WERI-Rb-1 (cell line): ENCODE measurements around the gene TIMMDC1.

Source experiments
- DNase-seq: peaks from one replicate; pipeline ENCODE4 v3.0.0-alpha.2; 2020
- H3K27ac ChIP-seq: fragments of 250-450 bp; sonication (Bioruptor Pico); 2 replicates; pipeline ENCODE4 v1.5.1; 2020; ENCODE audit warnings: mild to moderate bottlenecking, moderate library complexity
- H3K27me3 ChIP-seq: fragments of 250-450 bp; sonication (Bioruptor Pico); 2 replicates; pipeline ENCODE4 v1.5.1; 2021; ENCODE audit warnings: mild to moderate bottlenecking, low read depth, moderate library complexity; ENCODE audit not compliant: insufficient read depth, severe bottlenecking
- H3K36me3 ChIP-seq: fragments of 250-450 bp; sonication (Bioruptor Pico); 2 replicates; pipeline ENCODE4 v1.5.1; 2020; ENCODE audit warnings: mild to moderate bottlenecking, moderate library complexity
- H3K4me3 ChIP-seq: 2 replicates; pipeline ENCODE4 v1.5.1; 2011; ENCODE audit warnings: low read depth, mild to moderate bottlenecking, control low read depth, low read length
- H3K9me3 ChIP-seq: fragments of 250-450 bp; sonication (Bioruptor Pico); 2 replicates; pipeline ENCODE4 v1.5.1; 2021; ENCODE audit warnings: mild to moderate bottlenecking, moderate library complexity; ENCODE audit not compliant: severe bottlenecking
- TF ChIP-seq, protein P1 (sequence below): IDR thresholded peaks from 2 replicates; pipeline ENCODE4 v1.5.1; 2011; ENCODE audit warnings: low read depth, mild to moderate bottlenecking, control low read depth, inconsistent platforms, low read length

TIMMDC1 gene

DNA sequence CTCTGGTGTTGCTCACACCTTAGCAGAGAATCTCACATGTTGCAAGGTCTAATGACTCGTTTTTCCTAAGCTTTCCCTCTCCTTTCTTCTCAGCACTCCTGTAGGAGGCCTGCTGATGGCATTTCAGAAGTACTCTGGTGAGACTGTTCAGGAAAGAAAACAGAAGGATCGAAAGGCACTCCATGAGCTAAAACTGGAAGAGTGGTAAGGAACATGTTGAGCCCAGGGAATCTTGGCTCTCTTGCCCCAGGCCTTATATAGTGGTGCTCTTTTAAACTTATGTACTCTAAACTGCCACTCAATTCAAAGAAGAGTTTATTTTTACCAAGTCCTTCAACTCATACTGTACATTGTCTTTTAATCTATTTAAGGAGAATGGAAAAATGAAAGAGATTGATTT, 18.8 kb downstream of the TIMMDC1 start:
- peaks cover 40% of the 10 kb centered on the region for H3K36me3 ChIP-seq
- H3K9me3 ChIP-seq, result peaks cover 6% of the 10 kb centered on the region
- no peak overlapping the region for H3K4me3 ChIP-seq
- TF ChIP-seq, protein P1, sequence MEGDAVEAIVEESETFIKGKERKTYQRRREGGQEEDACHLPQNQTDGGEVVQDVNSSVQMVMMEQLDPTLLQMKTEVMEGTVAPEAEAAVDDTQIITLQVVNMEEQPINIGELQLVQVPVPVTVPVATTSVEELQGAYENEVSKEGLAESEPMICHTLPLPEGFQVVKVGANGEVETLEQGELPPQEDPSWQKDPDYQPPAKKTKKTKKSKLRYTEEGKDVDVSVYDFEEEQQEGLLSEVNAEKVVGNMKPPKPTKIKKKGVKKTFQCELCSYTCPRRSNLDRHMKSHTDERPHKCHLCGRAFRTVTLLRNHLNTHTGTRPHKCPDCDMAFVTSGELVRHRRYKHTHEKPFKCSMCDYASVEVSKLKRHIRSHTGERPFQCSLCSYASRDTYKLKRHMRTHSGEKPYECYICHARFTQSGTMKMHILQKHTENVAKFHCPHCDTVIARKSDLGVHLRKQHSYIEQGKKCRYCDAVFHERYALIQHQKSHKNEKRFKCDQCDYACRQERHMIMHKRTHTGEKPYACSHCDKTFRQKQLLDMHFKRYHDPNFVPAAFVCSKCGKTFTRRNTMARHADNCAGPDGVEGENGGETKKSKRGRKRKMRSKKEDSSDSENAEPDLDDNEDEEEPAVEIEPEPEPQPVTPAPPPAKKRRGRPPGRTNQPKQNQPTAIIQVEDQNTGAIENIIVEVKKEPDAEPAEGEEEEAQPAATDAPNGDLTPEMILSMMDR, result no peak
- H3K27me3 ChIP-seq, result no peaks in the 10 kb centered on the region
- H3K27ac ChIP-seq, result no peak overlapping the region
- DNase-seq, result no peak

DNA sequence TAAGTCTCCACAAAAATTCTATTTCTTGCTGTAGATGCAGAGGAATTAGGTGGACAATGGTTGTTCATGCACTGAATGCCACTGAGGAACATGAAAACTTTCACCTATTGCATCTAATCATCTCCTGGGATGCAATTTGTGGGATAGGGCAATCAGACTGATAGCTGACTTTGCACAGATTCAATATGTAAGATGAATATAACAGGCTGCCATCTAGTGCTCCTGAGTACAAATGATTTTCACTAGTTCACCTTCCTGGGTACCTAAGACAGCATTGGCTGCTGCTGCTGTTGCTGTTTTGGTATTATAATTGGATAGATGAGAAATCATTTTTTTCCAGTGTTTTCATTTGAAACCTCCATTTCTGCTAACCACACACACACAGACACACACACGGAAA, 19.7 kb downstream of the TIMMDC1 start:
- TF ChIP-seq, protein P1, result no peak
- no peak for DNase-seq
- Histone ChIP-seq H3K27ac (no peak overlapping the region), H3K27me3 (no peaks in the 10 kb centered on the region), H3K4me3 (no peak overlapping the region), H3K36me3 (peaks cover 40% of the 10 kb centered on the region), H3K9me3 (peaks cover 6% of the 10 kb centered on the region)

GRCh38 chr3:119524931-119525662, 26.8 kb downstream of the TIMMDC1 start:
- DNase-seq, result no peak
- peaks cover 14% of the 10 kb centered on the region for H3K36me3 ChIP-seq

DNA sequence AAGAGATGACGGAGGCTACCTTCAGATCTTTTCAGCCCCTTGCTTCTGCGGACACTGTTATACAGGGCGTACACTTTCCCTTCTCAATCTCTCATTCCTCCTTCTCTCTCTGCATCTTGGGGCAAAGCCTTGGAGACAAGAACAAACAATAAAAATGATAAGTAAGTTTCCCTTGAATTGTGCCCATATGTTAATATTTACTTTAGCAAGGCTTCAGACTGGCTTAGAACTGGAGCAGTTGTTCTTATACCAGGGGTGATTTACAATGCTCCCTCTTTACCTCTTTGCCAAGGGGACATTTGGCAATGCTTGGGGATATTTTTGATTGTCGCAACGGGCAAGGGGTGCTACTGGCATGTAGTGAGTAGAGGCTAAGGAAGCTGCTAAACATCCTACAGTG, 29.4 kb downstream of the TIMMDC1 start:
- Histone ChIP-seq H3K27me3 (no peaks in the 10 kb centered on the region), H3K36me3 (no peaks in the 10 kb centered on the region; the same call in 1 of the 2 replicates), H3K9me3 (no peaks in the 10 kb centered on the region), H3K4me3 (no peak overlapping the region), H3K27ac (no peak overlapping the region)
- TF ChIP-seq, protein P1, result no peak
- DNase-seq, result no peak

More at GRCh38 chr3:119524931-119525662, 26.8 kb downstream of the TIMMDC1 start:
- TF ChIP-seq, protein P1, result no peak
- Histone ChIP-seq H3K27ac (no peak overlapping the region), H3K4me3 (no peak overlapping the region), H3K9me3 (peaks cover 6% of the 10 kb centered on the region), H3K27me3 (no peaks in the 10 kb centered on the region)

DNA sequence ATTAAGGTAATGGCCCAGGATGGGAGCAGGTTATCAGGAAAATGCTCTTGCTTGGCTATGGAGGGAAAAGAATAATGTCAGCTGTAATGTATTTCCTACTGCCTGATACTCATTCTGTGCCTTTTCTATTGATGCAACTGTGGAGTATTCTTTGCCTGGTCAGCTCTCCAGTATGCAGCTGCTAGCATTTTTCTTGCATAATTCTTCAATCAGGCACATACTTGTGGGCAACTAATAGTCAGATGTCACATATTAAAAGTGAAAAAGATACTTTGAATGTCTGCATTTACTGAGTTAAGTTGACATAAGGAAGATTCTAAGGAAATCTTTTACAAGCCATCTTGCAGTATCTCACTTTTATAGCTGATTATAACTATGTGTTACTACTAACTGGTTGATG, 31.5 kb downstream of the TIMMDC1 start:
- no peaks in the 10 kb centered on the region for H3K36me3 ChIP-seq
- no peak overlapping the region for H3K27ac ChIP-seq
- TF ChIP-seq, protein P1, result no peak
- no peak overlapping the region for H3K4me3 ChIP-seq
- no peak for DNase-seq
- no peaks in the 10 kb centered on the region for H3K9me3 ChIP-seq
- no peaks in the 10 kb centered on the region for H3K27me3 ChIP-seq

- no peak overlapping the region for H3K4me3 ChIP-seq
- H3K9me3 ChIP-seq, result no peaks in the 10 kb centered on the region
- TF ChIP-seq, protein P1, result no peak
- no peaks in the 10 kb centered on the region for H3K27me3 ChIP-seq
- no peaks in the 10 kb centered on the region for H3K36me3 ChIP-seq
- no peak overlapping the region for H3K27ac ChIP-seq
- DNase-seq, result no peak
Observed at GRCh38 chr3:119530456-119530855, 32.1 kb downstream of the TIMMDC1 start.
